Upper lobe of right lung (tissue), 1 donor: ENCODE measurements around the gene C1orf210. TPM values are rescaled to one million over a fixed set of nuclear protein-coding genes. Genes with fewer than 3 reads are reported as not detected.

ENCODE experiments used
- ATAC-seq: fragments of 200-7000 bp; cut with Tn5 transposase; one replicate; pipeline ENCODE4 v1.9.1; 2020; ENCODE audit warnings: mild to moderate bottlenecking, moderate library complexity
- DNase-seq: peaks from one replicate; pipeline ENCODE4 v3.0.0-alpha.2; 2020
- H3K27ac ChIP-seq: fragments of 200-600 bp; one replicate; pipeline ENCODE4 v1.8.0; 2022
- H3K27me3 ChIP-seq: fragments of 200-600 bp; one replicate; pipeline ENCODE4 v1.8.0; 2022; ENCODE audit warnings: mild to moderate bottlenecking
- H3K36me3 ChIP-seq: fragments of 200-600 bp; one replicate; pipeline ENCODE4 v1.8.0; 2022
- H3K4me1 ChIP-seq: fragments of 200-600 bp; one replicate; pipeline ENCODE4 v1.8.0; 2022
- H3K4me3 ChIP-seq: fragments of 200-600 bp; one replicate; pipeline ENCODE4 v1.8.0; 2022; ENCODE audit warnings: mild to moderate bottlenecking
- H3K9me3 ChIP-seq: fragments of 200-600 bp; one replicate; pipeline ENCODE4 v1.8.0; 2022
- intact Hi-C: fragments of 100-400 bp; cut with DNase I; formaldehyde crosslinking; loops from one replicate; pipeline ENCODE4 v1.11.0; 2022
- total RNA-seq: library from RNA; stranded (reverse); fragmentation: NEBNext Ultra II Directional; extraction: Animal tissue kit (Norgen Biotek cat#: 25700); gene quantifications from one replicate; pipeline ENCODE4 v1.2.1, GENCODE V29; 2021
- TF ChIP-seq, protein P1 (sequence below): fragments of 200-600 bp; IDR thresholded peaks from one replicate; pipeline ENCODE4 v1.8.0; 2022; ENCODE audit warnings: antibody characterized with exemption
- donor health status: DM: no; HTN: yes; CAD: no; lungs with severe emphysema.

The C1orf210 gene
- total RNA-seq, 1 donor from 2014 or later = 18.9 TPM

GRCh38 chr1:43266881-43267280 is 18.5 kb downstream of the C1orf210 start:
- Histone ChIP-seq H3K27ac (no peak overlapping the region), H3K4me1 (peaks cover 10% of the 10 kb centered on the region), H3K4me3 (no peak overlapping the region), H3K27me3 (no peaks in the 10 kb centered on the region), H3K9me3 (no peaks in the 10 kb centered on the region), H3K36me3 (no peaks in the 10 kb centered on the region)
- intact Hi-C loops = no loop called here
- ATAC-seq (no peak), DNase-seq (no peak)
- TF ChIP-seq, protein P1, sequence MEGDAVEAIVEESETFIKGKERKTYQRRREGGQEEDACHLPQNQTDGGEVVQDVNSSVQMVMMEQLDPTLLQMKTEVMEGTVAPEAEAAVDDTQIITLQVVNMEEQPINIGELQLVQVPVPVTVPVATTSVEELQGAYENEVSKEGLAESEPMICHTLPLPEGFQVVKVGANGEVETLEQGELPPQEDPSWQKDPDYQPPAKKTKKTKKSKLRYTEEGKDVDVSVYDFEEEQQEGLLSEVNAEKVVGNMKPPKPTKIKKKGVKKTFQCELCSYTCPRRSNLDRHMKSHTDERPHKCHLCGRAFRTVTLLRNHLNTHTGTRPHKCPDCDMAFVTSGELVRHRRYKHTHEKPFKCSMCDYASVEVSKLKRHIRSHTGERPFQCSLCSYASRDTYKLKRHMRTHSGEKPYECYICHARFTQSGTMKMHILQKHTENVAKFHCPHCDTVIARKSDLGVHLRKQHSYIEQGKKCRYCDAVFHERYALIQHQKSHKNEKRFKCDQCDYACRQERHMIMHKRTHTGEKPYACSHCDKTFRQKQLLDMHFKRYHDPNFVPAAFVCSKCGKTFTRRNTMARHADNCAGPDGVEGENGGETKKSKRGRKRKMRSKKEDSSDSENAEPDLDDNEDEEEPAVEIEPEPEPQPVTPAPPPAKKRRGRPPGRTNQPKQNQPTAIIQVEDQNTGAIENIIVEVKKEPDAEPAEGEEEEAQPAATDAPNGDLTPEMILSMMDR = no peak

- Histone ChIP-seq H3K36me3 (no peaks in the 10 kb centered on the region), H3K27me3 (no peaks in the 10 kb centered on the region), H3K9me3 (no peaks in the 10 kb centered on the region), H3K4me3 (no peak overlapping the region), H3K4me1 (peaks cover 10% of the 10 kb centered on the region), H3K27ac (no peak overlapping the region)
- TF ChIP-seq, protein P1 = no peak
- ATAC-seq (no peak), DNase-seq (no peak)
- intact Hi-C loops = no loop called here
These were observed 19.9 kb downstream of the C1orf210 start for GRCh38 chr1:43265431-43265830.

DNA sequence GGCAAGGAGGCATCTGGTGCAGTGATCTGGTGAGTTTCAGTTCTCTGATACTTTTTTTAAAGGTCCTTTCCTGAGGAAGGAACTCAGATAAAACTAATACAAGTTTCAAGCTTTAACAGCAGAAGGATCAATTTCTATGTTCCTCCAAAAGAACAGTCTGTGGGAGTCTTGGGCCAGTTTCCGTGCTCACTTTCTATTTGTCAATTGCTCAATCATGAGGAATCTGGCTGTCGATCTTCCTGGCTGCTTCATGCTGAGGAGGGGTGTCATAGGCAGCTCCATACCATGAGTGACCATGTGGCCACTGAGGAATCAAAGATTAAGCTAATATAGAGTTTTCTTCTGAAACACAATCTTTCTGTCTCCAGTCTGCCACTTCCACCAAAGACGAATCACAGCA is 27.0 kb downstream of the C1orf210 start:
- ATAC-seq = no peak
- peak overlapping the region; percentile 30 for H3K27ac ChIP-seq
- no peaks in the 10 kb centered on the region for H3K4me1 ChIP-seq
- no peak overlapping the region for H3K4me3 ChIP-seq
- H3K9me3 ChIP-seq = no peaks in the 10 kb centered on the region
- H3K36me3 ChIP-seq = no peaks in the 10 kb centered on the region
- no peaks in the 10 kb centered on the region for H3K27me3 ChIP-seq
- peak; percentile 20 for DNase-seq
- intact Hi-C loops = no loop called here
- TF ChIP-seq, protein P1 = no peak

- DNase-seq (peak; percentile 74), ATAC-seq (peak; percentile 89)
- H3K9me3 ChIP-seq = no peaks in the 10 kb centered on the region
- no peak overlapping the region for H3K27ac ChIP-seq
- no peaks in the 10 kb centered on the region for H3K4me1 ChIP-seq
- TF ChIP-seq, protein P1 = no peak
- H3K4me3 ChIP-seq = no peak overlapping the region
- intact Hi-C loops = no loop called here
- H3K27me3 ChIP-seq = no peaks in the 10 kb centered on the region
- H3K36me3 ChIP-seq = no peaks in the 10 kb centered on the region
These were observed 28.5 kb downstream of the C1orf210 start for GRCh38 chr1:43256675-43257570.

DNA sequence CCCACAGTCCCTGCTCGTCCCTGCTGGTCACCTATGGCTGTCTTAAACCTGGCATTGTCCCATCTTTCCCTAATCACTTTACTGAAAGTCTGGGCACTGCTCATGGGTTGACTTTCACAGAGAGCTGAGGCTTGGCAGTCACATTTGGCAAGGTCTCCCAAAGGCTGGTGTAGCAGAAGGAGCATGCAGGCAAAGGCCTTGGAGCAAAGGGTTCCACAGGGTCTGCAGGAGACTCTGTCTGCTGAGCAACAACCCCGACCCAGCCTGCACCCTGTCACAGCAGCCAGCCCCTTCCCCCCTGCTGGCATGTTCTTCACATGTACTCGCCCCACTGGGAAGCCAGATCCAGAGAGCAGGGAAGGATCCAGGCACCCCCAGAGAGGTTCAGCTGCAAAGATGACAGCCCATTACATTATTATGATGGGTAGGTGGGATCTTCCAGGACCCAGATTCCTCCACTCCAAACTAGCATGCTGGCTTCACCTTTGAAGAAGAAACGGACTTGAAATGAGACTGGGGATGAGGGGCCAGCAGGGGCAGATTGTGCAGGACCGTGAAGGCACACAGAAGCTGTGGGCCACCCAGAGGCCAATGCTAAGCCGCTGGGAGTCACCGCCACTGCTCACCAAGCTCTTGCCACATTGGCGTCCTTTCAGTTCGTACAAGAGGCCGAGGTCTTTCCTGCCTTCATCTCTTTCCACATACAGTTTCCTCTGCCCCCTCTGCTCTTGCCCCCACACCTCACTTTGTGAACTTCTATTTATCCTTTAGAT is 29.8 kb downstream of the C1orf210 start:
- Histone ChIP-seq H3K27ac (no peak overlapping the region), H3K4me3 (no peak overlapping the region), H3K27me3 (no peaks in the 10 kb centered on the region), H3K36me3 (no peaks in the 10 kb centered on the region), H3K9me3 (no peaks in the 10 kb centered on the region), H3K4me1 (no peaks in the 10 kb centered on the region)
- DNase-seq = peak; percentile 38
- ATAC-seq = no peak
- intact Hi-C loops = no loop called here
- TF ChIP-seq, protein P1 = no peak
